HEK293T (cell line): ENCODE measurements around the gene PID1.

ENCODE experiments used
- CTCF ChIA-PET: fragments of 350-600 bp; formaldehyde crosslinking; extraction: SDS; loops from one replicate; lab custom pipeline; 2021; ENCODE audit warnings: antibody characterized with exemption, inconsistent platforms; lab: Yijun Ruan, JAX
- POLR2A ChIA-PET: fragments of 350-600 bp; formaldehyde crosslinking; extraction: SDS; loops from one replicate; lab custom pipeline; 2020; ENCODE audit warnings: antibody characterized with exemption, inconsistent platforms; lab: Yijun Ruan, JAX
- DNase-seq: peaks from one replicate; pipeline ENCODE4 v3.0.0; 2012; ENCODE audit warnings: mixed read lengths; ENCODE audit errors: extremely low spot score
- ARNT ChIP-seq: fragments of 450-650 bp; IDR thresholded peaks from 2 replicates; pipeline ENCODE4 v1.6.1; 2017; ENCODE audit warnings: mild to moderate bottlenecking
- BHLHE40 ChIP-seq: fragments of 450-650 bp; IDR thresholded peaks from 2 replicates; pipeline ENCODE4 v1.6.1; 2016; ENCODE audit warnings: mild to moderate bottlenecking, moderate library complexity, borderline replicate concordance
- CTBP1 ChIP-seq: fragments of 450-650 bp; IDR thresholded peaks from 2 replicates; pipeline ENCODE4 v1.6.1; 2016; ENCODE audit warnings: borderline replicate concordance
- ELF4 ChIP-seq: fragments of 450-650 bp; IDR thresholded peaks from 2 replicates; pipeline ENCODE4 v1.6.1; 2017; ENCODE audit warnings: antibody characterized with exemption
- FOXA1 ChIP-seq: fragments of 450-650 bp; IDR thresholded peaks from 2 replicates; pipeline ENCODE4 v1.6.1; 2016; ENCODE audit warnings: mild to moderate bottlenecking
- FOXK2 ChIP-seq: fragments of 450-650 bp; IDR thresholded peaks from 2 replicates; pipeline ENCODE4 v1.6.1; 2016; ENCODE audit warnings: mild to moderate bottlenecking
- FOXM1 ChIP-seq: fragments of 450-650 bp; IDR thresholded peaks from 2 replicates; pipeline ENCODE4 v1.6.1; 2017; ENCODE audit warnings: mild to moderate bottlenecking, borderline replicate concordance
- HDGF ChIP-seq: fragments of 450-650 bp; IDR thresholded peaks from 2 replicates; pipeline ENCODE4 v1.6.1; 2017; ENCODE audit warnings: antibody characterized with exemption, borderline replicate concordance
- L3MBTL2 ChIP-seq: fragments of 450-650 bp; conservative IDR thresholded peaks from 2 replicates; pipeline ENCODE4 v1.6.1; 2016; ENCODE audit warnings: mild to moderate bottlenecking
- LEF1 ChIP-seq: fragments of 450-650 bp; IDR thresholded peaks from 2 replicates; pipeline ENCODE4 v1.6.1; 2017; ENCODE audit warnings: mild to moderate bottlenecking, borderline replicate concordance
- NFRKB ChIP-seq: fragments of 450-650 bp; IDR thresholded peaks from 2 replicates; pipeline ENCODE4 v1.6.1; 2016; ENCODE audit warnings: mild to moderate bottlenecking, moderate library complexity
- SP1 ChIP-seq: fragments of 450-650 bp; IDR thresholded peaks from 2 replicates; pipeline ENCODE4 v1.6.1; 2017
- SUZ12 ChIP-seq: fragments of 450-650 bp; IDR thresholded peaks from 2 replicates; pipeline ENCODE4 v1.6.1; 2016; ENCODE audit warnings: mild to moderate bottlenecking
- TARDBP ChIP-seq: fragments of 450-650 bp; IDR thresholded peaks from 2 replicates; pipeline ENCODE4 v1.6.1; 2016
- ZNF384 ChIP-seq: fragments of 450-650 bp; IDR thresholded peaks from 2 replicates; pipeline ENCODE4 v1.6.1; 2016
- TF ChIP-seq, protein P1 (sequence below): fragments of 450-650 bp; IDR thresholded peaks from 2 replicates; pipeline ENCODE4 v1.6.1; 2016

Gene PID1

DNA sequence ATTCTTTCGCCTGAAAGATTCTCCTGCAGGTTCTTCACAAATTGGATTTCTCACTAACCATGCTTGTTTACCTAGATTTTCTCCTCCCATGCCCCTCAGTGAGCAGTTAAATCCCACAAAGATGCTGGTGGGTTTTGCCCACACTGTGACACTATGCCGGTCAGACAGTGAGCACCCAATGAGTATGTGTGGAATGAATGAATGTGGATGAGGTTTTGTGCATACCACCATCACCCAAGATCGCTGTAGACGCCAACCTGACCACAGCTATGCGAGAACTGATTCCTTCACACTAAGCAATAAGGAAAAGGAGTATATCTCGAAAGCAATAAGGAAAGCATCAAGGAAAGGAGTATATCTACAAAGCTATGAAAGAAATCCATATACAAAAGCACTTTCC is 116.7 kb downstream of the PID1 start:
- TF ChIP-seq TARDBP = no peak
- TF ChIP-seq, protein P1, sequence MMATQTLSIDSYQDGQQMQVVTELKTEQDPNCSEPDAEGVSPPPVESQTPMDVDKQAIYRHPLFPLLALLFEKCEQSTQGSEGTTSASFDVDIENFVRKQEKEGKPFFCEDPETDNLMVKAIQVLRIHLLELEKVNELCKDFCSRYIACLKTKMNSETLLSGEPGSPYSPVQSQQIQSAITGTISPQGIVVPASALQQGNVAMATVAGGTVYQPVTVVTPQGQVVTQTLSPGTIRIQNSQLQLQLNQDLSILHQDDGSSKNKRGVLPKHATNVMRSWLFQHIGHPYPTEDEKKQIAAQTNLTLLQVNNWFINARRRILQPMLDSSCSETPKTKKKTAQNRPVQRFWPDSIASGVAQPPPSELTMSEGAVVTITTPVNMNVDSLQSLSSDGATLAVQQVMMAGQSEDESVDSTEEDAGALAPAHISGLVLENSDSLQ = no peak
- no peak for TF ChIP-seq BHLHE40
- TF ChIP-seq FOXK2 = no peak
- no peak for TF ChIP-seq FOXM1
- TF ChIP-seq SP1 = no peak
- no peak for TF ChIP-seq ARNT
- no peak for TF ChIP-seq L3MBTL2
- TF ChIP-seq ZNF384 = no peak
- no peak for TF ChIP-seq NFRKB
- ChIA-PET POLR2A (no interaction called here), CTCF (no interaction called here)
- DNase-seq = no peak

DNA sequence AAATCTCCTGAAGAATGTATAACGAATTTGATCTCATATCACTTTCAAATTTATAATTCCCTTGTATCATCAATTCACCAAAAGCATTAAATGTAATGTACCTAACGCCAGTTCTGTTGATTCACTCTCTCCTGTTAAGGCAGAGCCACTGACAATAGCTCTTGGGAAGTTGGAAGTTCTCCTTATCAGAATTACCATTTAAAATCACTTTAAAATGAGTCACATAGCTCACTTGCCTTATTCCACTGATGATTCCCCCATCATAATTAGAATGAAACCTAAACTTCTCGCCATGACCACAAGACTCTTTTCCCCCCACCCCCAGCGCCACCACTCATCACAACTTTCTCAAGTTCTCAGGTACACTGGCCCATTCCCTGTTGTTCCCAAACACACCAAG is 117.1 kb downstream of the PID1 start:
- ChIA-PET POLR2A (no interaction called here), CTCF (no interaction called here)
- no peak for DNase-seq
- TF ChIP-seq FOXK2 = no peak
- TF ChIP-seq FOXA1 = no peak
- no peak for TF ChIP-seq NFRKB
- TF ChIP-seq TARDBP = no peak
- TF ChIP-seq, protein P1 = no peak
- TF ChIP-seq SP1 = no peak
- no peak for TF ChIP-seq ARNT
- no peak for TF ChIP-seq ELF4
- no peak for TF ChIP-seq LEF1
- no peak for TF ChIP-seq ZNF384
- TF ChIP-seq BHLHE40 = no peak
- TF ChIP-seq L3MBTL2 = no peak
- no peak for TF ChIP-seq FOXM1
- no peak for TF ChIP-seq CTBP1

DNA sequence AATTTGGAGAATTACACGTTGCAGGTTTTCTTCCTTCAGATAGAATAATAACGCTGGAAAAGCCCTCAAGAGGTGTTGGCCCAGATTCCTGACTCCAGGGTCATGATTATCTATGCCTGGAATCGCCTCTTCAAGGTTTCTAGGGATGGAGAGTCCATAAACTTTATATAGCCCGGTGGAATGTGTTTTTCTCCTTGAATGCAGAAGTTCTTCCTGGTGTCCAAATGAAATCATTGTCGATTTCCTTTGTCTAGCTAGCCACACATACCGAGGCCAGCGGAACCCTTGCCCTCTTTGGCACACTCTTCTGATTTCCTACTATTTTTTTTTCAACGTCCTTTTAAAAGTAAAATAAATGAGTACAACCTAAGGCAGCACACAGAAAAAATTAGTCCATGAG is 117.8 kb downstream of the PID1 start:
- TF ChIP-seq L3MBTL2 (no peak), BHLHE40 (no peak), ZNF384 (no peak), ARNT (no peak), SUZ12 (no peak), TARDBP (no peak), FOXK2 (no peak), LEF1 (no peak), HDGF (no peak), CTBP1 (no peak), NFRKB (no peak), FOXM1 (no peak), FOXA1 (no peak), ELF4 (no peak), SP1 (no peak)
- POLR2A ChIA-PET = no interaction called here
- DNase-seq = no peak
- CTCF ChIA-PET = no interaction called here

DNA sequence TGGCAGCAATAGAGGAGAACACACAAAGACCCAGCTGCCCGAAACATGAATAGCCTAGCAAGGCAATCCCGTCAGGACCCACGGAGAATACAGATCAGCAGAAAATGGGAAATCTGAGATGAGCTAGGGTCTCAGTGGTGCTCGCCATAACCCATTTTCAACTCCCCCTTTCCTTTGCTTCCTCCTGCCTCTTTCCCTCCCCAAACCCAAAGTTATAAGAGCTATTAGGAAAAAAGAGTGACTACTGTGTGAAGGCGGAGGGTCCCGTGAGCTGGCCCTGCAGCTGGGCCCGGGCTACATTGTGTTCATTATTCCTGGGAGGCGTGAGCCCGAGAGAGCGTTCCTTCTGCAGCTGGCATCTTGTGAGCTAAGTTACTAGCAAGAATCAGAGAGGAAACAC is 118.4 kb downstream of the PID1 start:
- no peak for DNase-seq
- ChIA-PET POLR2A (no interaction called here), CTCF (no interaction called here)
- TF ChIP-seq ZNF384 (no peak), FOXK2 (no peak), LEF1 (no peak), NFRKB (no peak), TARDBP (no peak), L3MBTL2 (no peak)

DNA sequence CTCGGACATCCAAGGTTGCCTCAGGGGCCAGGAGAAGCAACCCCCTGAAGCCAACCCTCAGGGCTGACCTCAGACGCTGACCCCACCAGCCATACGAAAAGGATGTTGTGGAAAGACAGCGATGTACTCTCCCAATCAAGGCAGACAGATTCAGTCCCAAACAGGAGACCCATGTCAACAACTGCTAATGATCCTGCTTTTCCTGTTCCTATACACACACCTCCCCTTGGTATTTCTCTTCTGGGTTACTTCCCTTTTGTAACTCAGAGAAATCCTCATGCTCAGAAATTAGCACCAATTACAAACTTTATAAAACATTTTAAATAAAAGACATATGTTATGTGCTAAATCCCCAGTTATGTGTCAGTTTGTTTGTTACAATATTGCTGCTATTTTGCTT is 120.8 kb downstream of the PID1 start:
- ChIA-PET CTCF (no interaction called here), POLR2A (no interaction called here)
- DNase-seq = no peak
- TF ChIP-seq LEF1 (no peak), FOXM1 (no peak), SUZ12 (no peak), TARDBP (no peak), HDGF (no peak), FOXK2 (no peak), CTBP1 (no peak), SP1 (no peak), L3MBTL2 (no peak), NFRKB (no peak), ARNT (no peak), ZNF384 (no peak), FOXA1 (no peak), BHLHE40 (no peak), ELF4 (no peak)
- TF ChIP-seq, protein P1 = no peak

DNA sequence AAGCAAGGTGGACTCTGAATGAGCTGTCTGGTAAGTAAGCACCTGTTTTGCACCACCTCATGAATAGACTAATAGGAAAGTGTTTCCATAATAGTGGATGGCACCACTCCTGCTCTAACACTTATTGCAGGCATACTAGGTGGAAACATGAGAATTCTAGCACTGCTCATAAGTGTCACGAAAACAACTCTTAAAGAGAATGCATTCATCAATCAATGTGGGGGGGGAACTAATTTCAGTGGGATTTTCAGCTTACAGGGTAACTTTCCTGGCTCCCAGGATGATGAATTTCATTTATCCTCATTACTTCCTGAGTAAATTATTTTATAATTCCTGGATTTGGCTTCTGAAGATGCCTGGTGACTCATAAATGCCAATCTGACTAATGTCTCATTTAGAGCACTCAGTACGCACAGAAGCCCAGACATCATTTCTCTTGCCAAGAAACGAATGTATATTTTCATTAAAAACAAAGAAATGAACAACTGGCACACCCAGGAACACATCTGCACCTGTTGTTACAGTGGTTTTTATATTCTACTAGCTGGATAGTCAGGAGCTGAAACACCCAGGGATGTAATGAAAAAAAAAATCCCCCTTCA is 129.6 kb downstream of the PID1 start:
- ChIA-PET POLR2A (no interaction called here), CTCF (no interaction called here)
- TF ChIP-seq CTBP1 = no peak
- TF ChIP-seq NFRKB = no peak
- no peak for TF ChIP-seq LEF1
- TF ChIP-seq FOXA1 = no peak
- no peak for TF ChIP-seq HDGF
- TF ChIP-seq ARNT = no peak
- TF ChIP-seq, protein P1 = no peak
- no peak for TF ChIP-seq FOXK2
- no peak for TF ChIP-seq BHLHE40
- TF ChIP-seq SUZ12 = no peak
- no peak for DNase-seq
